C4-2B (cell line): ENCODE measurements around the gene ASXL2.
A peak's percentile ranks its signal among the peaks of the same experiment; 100 is the strongest.

Experiments
- H3K27ac ChIP-seq: fragments of 450-650 bp; 2 replicates; pipeline ENCODE4 v1.5.1; 2017
- CTCF ChIP-seq: fragments of 450-650 bp; conservative IDR thresholded peaks from 2 replicates; pipeline ENCODE4 v1.5.1; 2017; ENCODE audit warnings: mild to moderate bottlenecking
- ZFX ChIP-seq: fragments of 450-650 bp; IDR thresholded peaks from 2 replicates; pipeline ENCODE4 v1.6.1; 2017

ASXL2 gene

GRCh38 chr2:25692737-25693445, 185.4 kb downstream of the ASXL2 start:
- TF ChIP-seq ZFX, result no peak
- no peak for TF ChIP-seq CTCF
- peak overlapping the region; percentile 57 for H3K27ac ChIP-seq

GRCh38 chr2:25692143-25692542, 186.1 kb downstream of the ASXL2 start:
- TF ChIP-seq CTCF (no peak), ZFX (no peak)
- peak overlapping the region; percentile 57 for H3K27ac ChIP-seq

- TF ChIP-seq CTCF, result no peak
- H3K27ac ChIP-seq, result no peak overlapping the region
Measured at GRCh38 chr2:25690058-25690457, 188.2 kb downstream of the ASXL2 start.

- no peak for TF ChIP-seq ZFX
- TF ChIP-seq CTCF, result no peak
Measured at GRCh38 chr2:25688236-25688635, 190.1 kb downstream of the ASXL2 start.

GRCh38 chr2:25685741-25686140, 192.5 kb downstream of the ASXL2 start:
- TF ChIP-seq ZFX (no peak), CTCF (no peak)
- H3K27ac ChIP-seq, result peak overlapping the region; percentile 23; the same call in 1 of the 2 replicates

More at GRCh38 chr2:25688236-25688635, 190.1 kb downstream of the ASXL2 start:
- no peak overlapping the region for H3K27ac ChIP-seq

GRCh38 chr2:25684577-25685473, 193.5 kb downstream of the ASXL2 start:
- no peak overlapping the region for H3K27ac ChIP-seq
- no peak for TF ChIP-seq CTCF
- TF ChIP-seq ZFX, result no peak
